Keratinocyte (primary cell): ENCODE measurements around the gene SETD4.

Source experiments
- EZH2 ChIP-seq: IDR thresholded peaks from one replicate; pipeline ENCODE4 v1.6.1; 2012; ENCODE audit warnings: inconsistent platforms, mild to moderate bottlenecking, low read length, moderate library complexity
- TF ChIP-seq, protein P1 (sequence below), 3 experiments: IDR thresholded peaks in 1 of 3; conservative IDR thresholded peaks in 1 of 3; optimal IDR thresholded peaks in 1 of 3; 2 replicates in 2 of 3; 3 replicates in 1 of 3; pipeline versions ENCODE3 to v1.5.1; 2011; ENCODE audit warnings: low read length in 3 of 3, mild to moderate bottlenecking in 3 of 3, moderate library complexity in 2 of 3, control low read depth in 1 of 3, inconsistent platforms in 1 of 3; ENCODE audit not compliant: insufficient read depth in 2 of 3; ENCODE audit errors: extremely low read depth in 1 of 3

DNA sequence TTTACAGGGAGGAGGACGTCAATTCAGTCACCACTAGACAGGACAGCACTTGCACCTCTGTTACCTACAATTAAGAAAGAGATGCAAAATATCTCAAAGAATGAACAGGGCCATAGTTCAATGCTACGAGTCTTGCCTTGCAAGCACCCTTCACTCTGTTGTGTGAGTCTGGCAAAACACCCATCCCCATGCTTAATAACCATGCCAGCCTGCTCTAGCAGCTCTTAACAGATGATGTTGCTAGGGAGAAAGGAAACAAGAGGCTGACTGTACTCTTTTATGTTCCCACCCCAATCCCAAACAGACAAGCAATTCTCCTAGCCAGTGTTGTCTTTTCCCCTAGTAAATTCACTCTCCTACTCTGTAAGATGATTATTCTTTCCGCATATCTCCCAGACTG, 14.8 kb upstream of the SETD4 start:
- TF ChIP-seq, protein P1, sequence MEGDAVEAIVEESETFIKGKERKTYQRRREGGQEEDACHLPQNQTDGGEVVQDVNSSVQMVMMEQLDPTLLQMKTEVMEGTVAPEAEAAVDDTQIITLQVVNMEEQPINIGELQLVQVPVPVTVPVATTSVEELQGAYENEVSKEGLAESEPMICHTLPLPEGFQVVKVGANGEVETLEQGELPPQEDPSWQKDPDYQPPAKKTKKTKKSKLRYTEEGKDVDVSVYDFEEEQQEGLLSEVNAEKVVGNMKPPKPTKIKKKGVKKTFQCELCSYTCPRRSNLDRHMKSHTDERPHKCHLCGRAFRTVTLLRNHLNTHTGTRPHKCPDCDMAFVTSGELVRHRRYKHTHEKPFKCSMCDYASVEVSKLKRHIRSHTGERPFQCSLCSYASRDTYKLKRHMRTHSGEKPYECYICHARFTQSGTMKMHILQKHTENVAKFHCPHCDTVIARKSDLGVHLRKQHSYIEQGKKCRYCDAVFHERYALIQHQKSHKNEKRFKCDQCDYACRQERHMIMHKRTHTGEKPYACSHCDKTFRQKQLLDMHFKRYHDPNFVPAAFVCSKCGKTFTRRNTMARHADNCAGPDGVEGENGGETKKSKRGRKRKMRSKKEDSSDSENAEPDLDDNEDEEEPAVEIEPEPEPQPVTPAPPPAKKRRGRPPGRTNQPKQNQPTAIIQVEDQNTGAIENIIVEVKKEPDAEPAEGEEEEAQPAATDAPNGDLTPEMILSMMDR (optimal IDR thresholded peaks at IDR 0.05 in 1 of 3, IDR thresholded peaks at IDR 0.05 in 1 of 3, conservative IDR thresholded peaks at IDR 0.05 in 1 of 3; ENCODE audit: extremely low read depth in 1 of 3, insufficient read depth in 2 of 3, low read length in 3 of 3): no peak
- no peak for TF ChIP-seq EZH2
